ENCODE data around the gene HACE1.

Gene HACE1

DNA sequence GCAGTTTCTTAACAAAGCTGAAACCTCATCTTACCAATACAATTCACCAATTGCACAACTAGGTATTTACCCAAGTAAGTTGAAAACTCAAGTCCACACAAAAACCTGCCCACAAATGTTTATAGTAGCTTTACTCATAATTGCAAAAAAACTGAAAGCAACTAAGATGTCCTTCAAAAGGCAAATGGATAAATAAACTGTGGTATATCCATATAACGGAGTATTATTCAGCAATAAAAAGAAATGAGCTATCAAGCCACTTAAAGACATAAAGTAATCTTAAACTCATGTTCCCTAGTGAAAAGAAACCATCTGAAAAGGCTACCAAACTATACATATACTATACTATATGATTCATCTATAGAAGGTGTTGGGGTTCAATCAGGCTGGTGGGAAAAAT lies 179.7 kb downstream of the HACE1 start:
- no peaks in the 10 kb centered on the region for H3K36me3 ChIP-seq
- no peaks in the 10 kb centered on the region for H3K27me3 ChIP-seq (ENCODE audit: insufficient read depth, low read depth, severe bottlenecking)
- no peak for DNase-seq
- H3K27ac ChIP-seq = no peak overlapping the region
- no peaks in the 10 kb centered on the region for H3K9me3 ChIP-seq (ENCODE audit: severe bottlenecking)
- TF ChIP-seq, protein P1, sequence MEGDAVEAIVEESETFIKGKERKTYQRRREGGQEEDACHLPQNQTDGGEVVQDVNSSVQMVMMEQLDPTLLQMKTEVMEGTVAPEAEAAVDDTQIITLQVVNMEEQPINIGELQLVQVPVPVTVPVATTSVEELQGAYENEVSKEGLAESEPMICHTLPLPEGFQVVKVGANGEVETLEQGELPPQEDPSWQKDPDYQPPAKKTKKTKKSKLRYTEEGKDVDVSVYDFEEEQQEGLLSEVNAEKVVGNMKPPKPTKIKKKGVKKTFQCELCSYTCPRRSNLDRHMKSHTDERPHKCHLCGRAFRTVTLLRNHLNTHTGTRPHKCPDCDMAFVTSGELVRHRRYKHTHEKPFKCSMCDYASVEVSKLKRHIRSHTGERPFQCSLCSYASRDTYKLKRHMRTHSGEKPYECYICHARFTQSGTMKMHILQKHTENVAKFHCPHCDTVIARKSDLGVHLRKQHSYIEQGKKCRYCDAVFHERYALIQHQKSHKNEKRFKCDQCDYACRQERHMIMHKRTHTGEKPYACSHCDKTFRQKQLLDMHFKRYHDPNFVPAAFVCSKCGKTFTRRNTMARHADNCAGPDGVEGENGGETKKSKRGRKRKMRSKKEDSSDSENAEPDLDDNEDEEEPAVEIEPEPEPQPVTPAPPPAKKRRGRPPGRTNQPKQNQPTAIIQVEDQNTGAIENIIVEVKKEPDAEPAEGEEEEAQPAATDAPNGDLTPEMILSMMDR (IDR thresholded peaks at IDR 0.05; ENCODE audit: low read depth, low read length) = no peak
- no peak overlapping the region for H3K4me3 ChIP-seq (ENCODE audit: low read depth, low read length)

Data from WERI-Rb-1 (cell line).